ENCODE results near the gene HS6ST2.

GRCh38 chrX:132714913-132715312 lies 243.5 kb downstream of the HS6ST2 start:
- TF ChIP-seq EZH2 (IDR thresholded peaks at IDR 0.05; ENCODE audit: insufficient read depth, poor library complexity, severe bottlenecking) (no peak), EZH2phosphoT487 (IDR thresholded peaks at IDR 0.05; ENCODE audit: insufficient read depth, low read depth) (no peak)
